NCI-H146 (cell line): Measurements from ENCODE around the gene LILRA1.
"Not testable (repeated sequence)": the region's sequence is repeated elsewhere in the genome, so short reads cannot be mapped to it uniquely, and the experiment has no call there.

Source experiments
- DNase-seq: peaks from one replicate; lab custom pipeline; 2025; lab: John Stamatoyannopoulos, UW

LILRA1 gene

DNA sequence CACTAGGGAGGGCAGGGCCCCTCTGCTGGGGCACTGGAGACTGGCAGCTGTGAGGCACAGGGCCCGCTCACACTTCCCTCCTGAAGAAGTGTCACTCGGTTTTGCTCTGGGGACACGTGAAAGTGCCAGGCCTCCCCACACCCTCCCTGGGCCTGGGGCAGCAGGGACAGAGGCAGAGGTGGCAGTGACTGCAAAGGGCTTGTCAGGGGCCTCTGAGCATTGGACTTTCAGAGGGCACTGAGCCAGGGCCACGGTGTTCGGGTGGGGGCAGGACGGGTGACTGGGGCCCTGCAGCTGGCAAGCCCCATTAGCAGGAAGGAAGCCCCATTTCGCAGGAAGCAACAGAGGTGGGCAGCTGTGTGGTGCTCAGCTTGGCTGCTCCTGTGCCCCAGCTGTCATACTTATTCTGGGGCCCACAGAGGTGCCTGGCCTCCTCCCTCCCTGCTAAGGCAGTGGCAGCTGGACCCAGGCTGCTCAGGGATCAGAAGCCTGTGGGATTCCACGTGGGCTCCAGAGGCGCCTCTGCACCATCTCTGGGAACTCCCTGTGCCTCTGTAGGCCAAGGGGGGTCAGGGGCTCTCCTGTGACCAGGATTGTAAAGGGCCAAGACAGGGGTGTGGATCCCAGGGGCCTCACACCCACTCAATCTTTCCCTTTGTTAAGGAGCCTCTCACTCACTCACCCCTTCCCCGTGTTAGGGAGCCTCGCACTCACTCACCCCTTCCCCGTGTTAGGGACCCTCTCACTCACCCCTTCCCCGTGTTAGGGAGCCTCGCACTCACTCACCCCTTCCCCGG, 31.7 kb downstream of the LILRA1 start:
- not testable (repeated sequence) for DNase-seq

DNA sequence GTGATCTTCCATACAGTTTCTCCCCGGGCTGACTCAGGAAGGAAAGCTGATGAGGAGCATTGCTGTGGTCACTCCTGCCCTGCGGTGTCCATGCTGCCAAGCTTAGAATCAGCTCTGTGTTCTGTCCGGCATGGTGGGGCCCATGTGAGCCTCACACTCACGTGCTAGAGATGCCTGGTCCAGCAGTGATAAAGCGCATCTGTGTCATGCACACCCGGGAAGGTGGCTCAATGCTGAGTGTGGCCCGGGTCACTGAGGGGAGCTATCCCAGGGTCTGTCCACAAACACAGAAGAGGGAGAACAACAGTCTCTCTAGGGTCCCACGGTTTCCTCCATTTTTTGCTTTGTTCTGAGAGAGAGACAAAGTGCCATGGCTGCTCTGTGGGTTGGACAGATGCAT, 33.3 kb downstream of the LILRA1 start:
- no peak for DNase-seq

- not testable (repeated sequence) for DNase-seq
Measured at GRCh38 chr19:54627912-54628311, 34.5 kb downstream of the LILRA1 start.

DNA sequence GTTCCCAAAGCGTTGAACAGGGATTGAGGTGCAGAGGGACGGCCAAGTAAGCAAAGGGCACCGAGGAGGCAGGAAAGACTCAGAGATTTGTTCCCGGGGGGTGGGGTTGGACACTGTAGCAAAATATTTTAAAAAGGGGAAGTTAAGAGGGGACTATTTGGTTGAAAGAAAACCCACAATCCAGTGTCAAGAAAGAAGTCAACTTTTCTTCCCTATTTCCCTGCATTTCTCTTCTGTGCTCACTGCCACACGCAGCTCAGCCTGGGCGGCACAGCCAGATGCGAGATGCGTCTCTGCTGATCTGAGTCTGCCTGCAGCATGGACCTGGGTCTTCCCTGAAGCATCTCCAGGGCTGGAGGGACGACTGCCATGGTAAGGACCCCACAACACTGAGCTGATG, 36.8 kb downstream of the LILRA1 start, which contains the start of gene LILRB1:
LILRB1 (plus strand) TSS at position 223 of the 400 bp plus-strand sequence. CDS start 590 bp downstream, outside the sequence.
- not testable (repeated sequence) for DNase-seq

DNA sequence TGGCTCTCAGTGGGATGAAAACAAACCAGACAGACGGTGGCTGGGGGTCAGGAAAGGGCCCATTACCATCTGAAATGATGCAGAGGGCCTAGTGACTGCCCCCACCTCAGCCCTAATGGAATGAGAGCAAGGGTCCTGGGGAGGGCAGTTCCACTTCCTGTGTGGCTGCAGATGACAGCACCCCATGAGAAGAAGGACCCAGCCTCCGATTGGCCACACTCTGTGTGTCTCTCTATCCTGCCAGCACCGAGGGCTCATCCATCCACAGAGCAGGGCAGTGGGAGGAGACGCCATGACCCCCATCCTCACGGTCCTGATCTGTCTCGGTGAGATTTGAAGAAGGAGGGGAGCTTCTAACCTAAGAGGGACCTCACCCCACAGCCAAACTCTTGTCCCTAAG, 37.4 kb downstream of the LILRA1 start:
- DNase-seq, result no peak

GRCh38 chr19:54631489-54632337, 38.3 kb downstream of the LILRA1 start:
- not testable (repeated sequence) for DNase-seq

GRCh38 chr19:54632517-54632916, 39.1 kb downstream of the LILRA1 start:
- DNase-seq, result not testable (repeated sequence)

GRCh38 chr19:54633401-54633800, 40.0 kb downstream of the LILRA1 start:
- no peak for DNase-seq

DNA sequence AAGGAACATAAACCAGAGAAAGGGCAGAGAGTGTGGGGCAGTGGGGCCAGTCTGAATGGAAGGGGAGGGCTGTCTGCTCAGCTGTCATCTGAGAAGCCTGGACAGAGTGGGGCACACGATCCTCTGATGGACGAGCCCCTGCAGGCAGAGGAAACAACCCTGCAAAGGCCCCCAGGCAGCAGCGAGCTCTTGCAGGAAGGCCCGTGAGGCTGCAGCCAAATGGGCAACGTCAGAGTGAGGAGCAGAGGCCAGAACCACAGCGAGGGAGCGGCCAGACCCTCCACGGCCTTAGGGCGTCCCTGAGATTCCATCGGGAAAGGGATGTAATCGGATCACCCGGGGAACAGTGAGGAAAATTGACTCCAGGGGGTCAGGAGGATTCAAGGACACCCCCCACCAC, 42.6 kb downstream of the LILRA1 start:
- not testable (repeated sequence) for DNase-seq

DNA sequence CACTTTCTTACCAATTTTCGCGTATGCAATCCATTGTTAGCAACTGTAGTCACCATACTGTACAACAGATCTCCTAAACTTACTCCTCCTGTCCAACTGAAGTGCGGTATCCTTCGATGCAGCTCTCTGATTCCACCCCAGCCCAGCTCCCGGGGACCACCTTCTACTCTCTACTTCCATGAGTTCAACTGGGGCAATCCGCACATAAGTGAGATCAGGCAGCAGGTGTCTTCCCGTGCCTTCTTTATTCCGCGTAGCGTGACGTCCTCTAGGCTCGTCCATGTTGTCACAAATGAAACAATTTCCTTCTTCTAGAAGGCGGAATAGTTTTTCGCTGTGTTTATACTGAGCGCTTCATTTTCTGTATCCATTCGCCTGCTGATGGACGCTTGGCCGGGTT, 45.3 kb downstream of the LILRA1 start:
- no peak for DNase-seq

- DNase-seq, result not testable (repeated sequence)
Measured at GRCh38 chr19:54642953-54643352, 49.5 kb downstream of the LILRA1 start.

DNA sequence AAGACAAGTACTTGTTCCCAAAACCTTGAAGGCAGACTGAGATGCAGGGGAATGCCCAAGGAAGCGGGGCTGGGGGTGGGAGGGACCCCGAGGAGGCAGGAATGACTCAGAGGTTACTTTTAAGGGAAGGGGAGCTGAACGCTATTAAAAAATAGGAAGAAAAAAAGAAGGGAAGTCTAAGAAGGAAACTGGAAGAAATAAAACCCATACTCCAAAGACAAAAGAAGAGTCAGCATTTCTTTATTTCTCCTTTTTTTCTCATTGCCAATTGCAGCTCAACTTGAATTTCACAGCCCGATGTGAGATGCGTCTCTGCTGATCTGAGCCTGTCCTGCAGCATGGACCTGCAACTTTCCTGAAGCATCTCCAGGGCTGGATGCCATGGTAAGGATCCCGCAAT, 50.2 kb downstream of the LILRA1 start:
- DNase-seq, result not testable (repeated sequence)

DNA sequence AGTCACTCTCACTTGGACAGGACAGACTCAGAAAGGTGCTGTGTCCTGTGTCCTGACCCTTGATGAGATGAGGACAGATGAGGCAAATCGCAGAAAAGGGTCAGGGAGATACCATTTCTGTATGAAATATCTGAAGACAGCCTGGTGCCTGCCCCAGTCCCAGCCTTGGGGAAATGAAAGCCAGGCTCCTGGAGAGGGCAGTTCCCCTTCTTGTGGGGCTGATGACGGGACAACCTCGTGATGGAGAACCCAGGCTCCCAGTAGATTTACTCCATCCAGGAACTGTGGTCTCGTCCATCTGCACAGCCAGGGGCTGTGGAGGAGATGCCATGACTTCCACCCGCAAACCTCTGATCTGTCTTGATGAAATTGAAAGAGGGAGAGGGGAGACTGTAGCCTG, 50.6 kb downstream of the LILRA1 start:
- DNase-seq, result no peak

DNA sequence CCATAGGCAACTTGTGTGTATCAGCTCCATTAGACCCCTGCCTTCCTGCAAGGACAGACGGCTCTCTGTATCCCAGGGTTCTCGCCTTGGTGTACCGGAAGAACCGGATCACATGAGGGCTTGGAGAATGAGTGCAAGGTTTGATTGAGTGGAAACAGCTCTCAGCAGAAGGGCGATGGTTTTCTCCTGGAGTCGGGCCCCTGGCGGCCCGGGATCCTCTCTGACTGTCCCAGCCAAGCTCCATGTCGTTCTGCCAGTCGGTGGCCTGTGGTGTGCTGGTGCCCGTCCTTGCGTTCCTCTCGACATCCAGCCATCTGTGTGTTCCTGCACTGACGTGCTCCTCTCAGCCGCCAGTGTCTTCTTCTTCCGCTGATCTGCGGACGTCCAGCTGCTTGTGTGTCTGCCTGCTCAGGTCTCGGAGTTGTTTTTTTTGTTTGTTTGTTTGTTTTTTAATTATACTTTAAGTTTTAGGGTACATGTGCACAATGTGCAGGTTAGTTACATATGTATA, 53.0 kb downstream of the LILRA1 start:
- no peak for DNase-seq

DNA sequence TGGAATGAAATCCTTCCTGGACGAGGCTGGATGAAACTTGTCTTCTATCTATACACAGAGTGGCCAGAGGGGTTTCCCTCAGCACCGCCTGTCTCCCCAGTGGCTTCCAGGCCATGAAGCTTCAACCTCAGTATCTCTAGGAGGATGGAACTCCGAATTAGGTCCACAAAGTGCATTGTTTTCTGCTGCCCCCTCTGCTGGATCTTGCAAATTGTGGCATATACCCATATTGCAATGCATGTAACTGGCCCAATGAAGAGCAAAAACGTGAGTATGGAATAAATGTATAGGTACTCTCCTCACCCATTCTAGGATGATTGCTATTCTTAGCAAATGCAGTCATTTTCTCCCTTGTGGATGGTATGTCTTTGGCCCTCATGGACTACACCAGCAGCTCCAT, 54.7 kb downstream of the LILRA1 start:
- DNase-seq, result no peak

GRCh38 chr19:54650108-54650655, 56.8 kb downstream of the LILRA1 start:
- DNase-seq, result no peak
